AG04450 (cell line): ENCODE data around the gene FAM168A. TPM values are rescaled to one million over a fixed set of nuclear protein-coding genes. Genes with fewer than 3 reads are reported as not detected.

ENCODE experiments used
- CTCF ChIA-PET: fragments of 300-600, 350-600 bp; formaldehyde crosslinking; extraction: SDS; loops from one replicate; lab custom pipeline; 2022; ENCODE audit warnings: antibody characterized with exemption, inconsistent platforms; lab: Charles Lee
- POLR2A ChIA-PET: fragments of 350-600 bp; formaldehyde crosslinking; extraction: SDS; loops from one replicate; lab custom pipeline; 2021; ENCODE audit warnings: antibody characterized with exemption, inconsistent platforms; lab: Yijun Ruan, JAX
- DNase-seq: peaks from one replicate; pipeline ENCODE4 v3.0.0-alpha.2; 2011; ENCODE audit warnings: low read depth, low spot score
- H3K27ac ChIP-seq: one replicate; pipeline ENCODE4 v1.5.1; 2012; ENCODE audit warnings: low read depth, low read length, control low read depth
- H3K27me3 ChIP-seq: one replicate; pipeline ENCODE4 v1.6.0; 2012; ENCODE audit warnings: low read length; ENCODE audit not compliant: control insufficient read depth, insufficient read depth
- H3K4me3 ChIP-seq: 2 replicates; pipeline ENCODE4 v1.5.1; 2011; ENCODE audit warnings: mild to moderate bottlenecking, low read depth, low read length, control low read depth
- H3K9me3 ChIP-seq: 2 replicates; pipeline ENCODE4 v1.5.1; 2012; ENCODE audit warnings: low read length; ENCODE audit not compliant: control insufficient read depth, insufficient read depth
- CTCF ChIP-seq: IDR thresholded peaks from 2 replicates; pipeline ENCODE4 v1.5.1; 2011; ENCODE audit warnings: low read depth, low read length, control low read depth, inconsistent platforms
- polyA plus RNA-seq: library from polyadenylated mRNA; depleted of rRNA; stranded (reverse); fragments of >200 nt; gene quantifications from 2 replicates; pipeline ENCODE4 v1.2.3, GENCODE V29; 2011

FAM168A gene
- polyA plus RNA-seq, 1 experiment: 21.3 TPM

GRCh38 chr11:73468590-73469161, 129.2 kb downstream of the FAM168A start:
- Histone ChIP-seq H3K27me3 (no peaks in the 10 kb centered on the region), H3K27ac (no peak overlapping the region), H3K4me3 (no peak overlapping the region), H3K9me3 (no peaks in the 10 kb centered on the region)
- ChIA-PET POLR2A (no interaction called here), CTCF (interaction anchor here (8.4 kb wide), 1 partner anchor 11 kb away, joined by 89 read pairs; no protein-coding TSS in a partner anchor)
- no peak for DNase-seq
- TF ChIP-seq CTCF: no peak

- H3K27ac ChIP-seq: no peak overlapping the region
- DNase-seq: no peak
- TF ChIP-seq CTCF: no peak
- H3K4me3 ChIP-seq: no peak overlapping the region
- ChIA-PET POLR2A (interaction anchor here (0.5 kb wide), 1 partner anchor 12 kb away, joined by 3 read pairs; no protein-coding TSS in a partner anchor), CTCF (interaction anchor here (8.4 kb wide), 1 partner anchor 12 kb away, joined by 89 read pairs; no protein-coding TSS in a partner anchor)
- H3K27me3 ChIP-seq: no peaks in the 10 kb centered on the region
- H3K9me3 ChIP-seq: no peaks in the 10 kb centered on the region
These were observed 130.4 kb downstream of the FAM168A start for GRCh38 chr11:73467505-73467904.

- no peaks in the 10 kb centered on the region for H3K9me3 ChIP-seq
- POLR2A ChIA-PET: no interaction called here
- no peak overlapping the region for H3K4me3 ChIP-seq
- no peaks in the 10 kb centered on the region for H3K27me3 ChIP-seq
- CTCF ChIA-PET: interaction anchor here (0.9 to 8.4 kb wide), 2 partner anchors 13 to 194 kb away, joined by 3 to 89 read pairs; no protein-coding TSS in a partner anchor
- no peak overlapping the region for H3K27ac ChIP-seq
- no peak for TF ChIP-seq CTCF
- DNase-seq: no peak
These were observed 131.3 kb downstream of the FAM168A start for GRCh38 chr11:73466643-73467042.

DNA sequence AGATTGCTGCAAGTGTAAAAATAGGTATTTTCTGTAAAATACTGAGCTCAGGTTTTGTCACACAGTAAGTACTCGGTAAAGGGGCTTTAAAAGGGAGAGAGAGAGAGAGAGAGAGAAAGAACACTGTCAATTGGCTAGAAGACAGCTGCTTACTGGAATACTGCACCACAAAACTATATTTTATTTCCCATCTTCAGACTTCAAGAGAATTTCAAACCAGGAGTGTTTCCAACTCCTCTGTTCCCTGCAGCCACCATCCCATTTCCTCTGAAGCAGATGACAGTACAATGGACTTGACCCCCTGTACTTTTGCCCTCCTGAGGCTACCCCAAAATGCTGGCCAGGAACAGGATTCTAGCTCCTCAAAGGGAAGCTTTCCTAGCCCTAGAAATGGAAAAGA, 132.0 kb downstream of the FAM168A start:
- Histone ChIP-seq H3K4me3 (no peak overlapping the region), H3K9me3 (no peaks in the 10 kb centered on the region), H3K27ac (no peak overlapping the region), H3K27me3 (no peaks in the 10 kb centered on the region)
- ChIA-PET CTCF (interaction anchor here (0.9 to 8.4 kb wide), 3 partner anchors 14 to 195 kb away, joined by 3 to 89 read pairs (median 3); no protein-coding TSS in a partner anchor), POLR2A (interaction anchor here (0.6 kb wide), 1 partner anchor 157 kb away, joined by 3 read pairs; no protein-coding TSS in a partner anchor)
- no peak for DNase-seq
- no peak for TF ChIP-seq CTCF

- no peak for DNase-seq
- TF ChIP-seq CTCF: no peak
- Histone ChIP-seq H3K27me3 (no peaks in the 10 kb centered on the region), H3K4me3 (no peak overlapping the region), H3K9me3 (no peaks in the 10 kb centered on the region), H3K27ac (no peak overlapping the region)
- ChIA-PET CTCF (interaction anchor here (1.1 to 8.4 kb wide), 2 partner anchors 14 to 30 kb away, joined by 3 to 89 read pairs; no protein-coding TSS in a partner anchor), POLR2A (interaction anchor here (0.6 kb wide), 2 partner anchors 59 to 156 kb away, joined by 3 to 4 read pairs; no protein-coding TSS in a partner anchor)
These were observed 132.8 kb downstream of the FAM168A start for GRCh38 chr11:73465023-73465675.
